ENCODE data around the gene FGF1. TPM values are rescaled to one million over a fixed set of nuclear protein-coding genes. Genes with fewer than 3 reads are reported as not detected.

Gene FGF1
- total RNA-seq, 6 experiments from 2014 or later, result 0.12 to 0.56 (median 0.42) TPM; not detected in 1

DNA sequence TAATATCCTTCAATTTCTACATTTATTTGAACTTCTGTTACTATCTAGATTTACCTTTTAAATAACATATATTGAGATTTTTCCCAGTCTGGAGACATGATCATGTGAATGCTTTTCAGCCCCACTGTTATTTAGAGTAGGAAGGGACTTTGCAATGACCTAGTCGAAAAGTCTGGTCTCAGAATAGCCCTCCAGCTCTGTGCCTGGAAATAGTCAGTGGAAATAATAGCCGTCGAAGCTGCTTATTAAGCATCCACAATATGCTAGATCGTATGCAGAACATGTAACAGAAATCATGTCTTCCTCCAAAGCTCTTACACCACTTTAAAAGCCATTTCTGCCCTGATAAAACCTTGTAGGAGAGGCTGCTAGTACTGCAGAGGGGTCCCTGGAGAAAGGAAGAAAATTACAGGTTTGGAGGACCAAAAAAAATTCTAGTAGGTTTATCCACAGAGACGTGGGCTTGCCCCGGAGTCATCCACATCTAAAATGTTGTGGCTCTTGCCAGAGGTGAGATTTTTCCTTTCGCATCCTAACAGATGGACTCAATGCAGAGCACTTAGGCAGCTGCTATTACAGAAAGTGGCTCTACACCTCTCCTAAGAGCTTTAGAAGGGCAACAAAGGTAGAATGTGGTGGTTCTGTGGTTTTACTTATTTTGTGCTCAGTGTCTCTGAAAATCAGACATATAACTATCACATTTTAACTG, 2.5 kb upstream of the FGF1 start:
- Histone ChIP-seq H3K4me3 (no peak overlapping the region), H3K4me1 (no peaks in the 10 kb centered on the region), H3K36me3 (no peaks in the 10 kb centered on the region), H3K27ac (no peak overlapping the region), H3K27me3 (no peaks in the 10 kb centered on the region), H3K9me3 (no peaks in the 10 kb centered on the region)
- ATAC-seq, result no peak
- TF ChIP-seq, protein P1, sequence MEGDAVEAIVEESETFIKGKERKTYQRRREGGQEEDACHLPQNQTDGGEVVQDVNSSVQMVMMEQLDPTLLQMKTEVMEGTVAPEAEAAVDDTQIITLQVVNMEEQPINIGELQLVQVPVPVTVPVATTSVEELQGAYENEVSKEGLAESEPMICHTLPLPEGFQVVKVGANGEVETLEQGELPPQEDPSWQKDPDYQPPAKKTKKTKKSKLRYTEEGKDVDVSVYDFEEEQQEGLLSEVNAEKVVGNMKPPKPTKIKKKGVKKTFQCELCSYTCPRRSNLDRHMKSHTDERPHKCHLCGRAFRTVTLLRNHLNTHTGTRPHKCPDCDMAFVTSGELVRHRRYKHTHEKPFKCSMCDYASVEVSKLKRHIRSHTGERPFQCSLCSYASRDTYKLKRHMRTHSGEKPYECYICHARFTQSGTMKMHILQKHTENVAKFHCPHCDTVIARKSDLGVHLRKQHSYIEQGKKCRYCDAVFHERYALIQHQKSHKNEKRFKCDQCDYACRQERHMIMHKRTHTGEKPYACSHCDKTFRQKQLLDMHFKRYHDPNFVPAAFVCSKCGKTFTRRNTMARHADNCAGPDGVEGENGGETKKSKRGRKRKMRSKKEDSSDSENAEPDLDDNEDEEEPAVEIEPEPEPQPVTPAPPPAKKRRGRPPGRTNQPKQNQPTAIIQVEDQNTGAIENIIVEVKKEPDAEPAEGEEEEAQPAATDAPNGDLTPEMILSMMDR (IDR thresholded peaks at IDR 0.05), result no peak
- no peak for TF ChIP-seq POLR2A (IDR thresholded peaks at IDR 0.05)
- WGBS (ENCODE audit: insufficient coverage, low coverage, low lambda C conversion rate, missing lambda C conversion rate), result 78% methylated on average over 7 of the region's 7 CpGs
- DNase-seq, result no peak
- intact Hi-C loops (cut with DNase I), result no loop called here

DNA sequence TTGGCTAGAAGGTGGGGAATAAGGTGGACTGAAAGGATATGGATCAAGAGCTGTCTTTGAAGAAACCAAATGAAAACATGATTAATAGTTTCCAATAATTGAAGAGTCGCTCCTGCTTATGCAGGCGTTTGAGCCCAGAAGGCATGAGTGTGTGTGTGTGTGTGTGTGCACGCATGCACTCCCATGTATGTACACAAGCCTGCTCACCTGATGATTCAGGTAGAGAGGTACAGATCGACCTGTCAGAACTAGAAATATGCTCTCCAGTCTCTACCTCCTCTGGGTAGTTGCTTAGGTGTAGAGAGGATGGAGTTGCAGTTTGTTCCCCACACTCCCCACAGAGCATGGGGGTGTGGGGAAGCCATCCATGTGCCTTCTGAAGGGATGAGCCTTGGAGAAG, 1.1 kb upstream of the FGF1 start:
- TF ChIP-seq, protein P1 (IDR thresholded peaks at IDR 0.05), result no peak
- TF ChIP-seq POLR2A (IDR thresholded peaks at IDR 0.05), result no peak
- Histone ChIP-seq H3K27me3 (no peaks in the 10 kb centered on the region), H3K36me3 (no peaks in the 10 kb centered on the region), H3K27ac (no peak overlapping the region), H3K4me1 (no peaks in the 10 kb centered on the region), H3K4me3 (no peak overlapping the region), H3K9me3 (no peaks in the 10 kb centered on the region)
- 90% methylated on average over 4 of the region's 4 CpGs for WGBS (ENCODE audit: insufficient coverage, low coverage, low lambda C conversion rate, missing lambda C conversion rate)
- intact Hi-C loops (cut with DNase I), result no loop called here
- ATAC-seq (no peak), DNase-seq (no peak)

DNA sequence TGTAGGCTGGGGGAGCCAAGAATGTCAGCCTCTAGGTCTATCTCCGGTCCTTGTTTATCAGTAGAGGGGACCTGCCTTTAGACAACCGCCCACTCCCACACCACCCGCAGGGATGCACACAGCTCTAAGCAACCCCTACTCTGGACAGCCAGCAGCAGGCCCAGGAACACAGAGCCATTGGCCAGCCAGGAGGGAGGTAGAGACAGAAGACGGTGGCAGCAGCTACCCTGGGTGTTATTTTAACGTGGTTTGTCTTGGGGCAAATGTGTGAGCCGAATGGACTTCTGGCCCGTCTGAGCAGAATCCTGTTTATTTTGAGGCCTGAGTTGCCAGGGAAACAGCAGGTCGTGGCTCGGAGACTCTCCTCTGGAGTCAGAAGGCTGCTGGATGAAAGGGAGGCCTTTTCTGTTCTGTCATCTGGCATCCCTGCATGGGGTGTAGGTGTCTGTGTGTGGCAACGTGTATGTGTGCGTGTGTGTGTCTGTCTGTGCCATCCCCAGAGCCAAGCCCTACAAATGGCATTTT, 382 bp upstream of the FGF1 start:
- 23% methylated on average over 4 of the region's 11 CpGs for WGBS (ENCODE audit: insufficient coverage, low coverage, low lambda C conversion rate, missing lambda C conversion rate)
- ATAC-seq (peak in 3 of 4 donors; percentile 23 to 49 (median 33)), DNase-seq (no peak)
- Histone ChIP-seq H3K27me3 (no peaks in the 10 kb centered on the region), H3K9me3 (no peaks in the 10 kb centered on the region), H3K27ac (no peak overlapping the region), H3K36me3 (no peaks in the 10 kb centered on the region), H3K4me3 (no peak overlapping the region), H3K4me1 (no peaks in the 10 kb centered on the region)
- TF ChIP-seq POLR2A (IDR thresholded peaks at IDR 0.05), result no peak
- TF ChIP-seq, protein P1 (IDR thresholded peaks at IDR 0.05), result no peak
- intact Hi-C loops (cut with DNase I), result no loop called here

DNA sequence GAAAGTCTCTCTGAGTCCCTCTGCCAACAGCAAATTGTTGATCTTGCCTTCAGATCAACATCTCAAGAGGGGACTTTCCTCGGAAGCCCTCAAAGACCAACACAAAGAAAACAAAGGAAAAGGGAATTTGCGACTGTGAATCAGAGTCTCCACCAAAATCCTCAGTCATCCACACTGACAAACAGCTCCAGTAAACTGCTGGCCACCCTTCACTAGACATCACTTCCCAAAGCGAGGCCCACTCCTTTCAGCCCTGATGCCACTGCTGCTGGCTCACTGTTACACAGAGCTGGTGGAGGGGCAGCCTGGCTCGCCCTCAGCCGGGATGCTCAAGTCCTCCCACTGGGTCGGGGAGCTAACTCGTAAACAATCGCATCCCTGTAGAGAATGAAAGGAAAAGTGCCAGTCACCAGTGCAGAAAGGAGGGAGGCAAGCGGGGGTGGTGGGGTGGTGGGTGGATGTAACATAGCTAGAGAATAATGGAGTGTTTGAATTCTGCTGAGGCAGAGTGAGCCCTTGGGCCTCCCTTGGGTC, 1.3 kb downstream of the FGF1 start:
- H3K27ac ChIP-seq, result no peak overlapping the region
- H3K4me3 ChIP-seq, result no peak overlapping the region
- ATAC-seq (no peak), DNase-seq (no peak)
- 60% methylated on average over 6 of the region's 9 CpGs for WGBS (ENCODE audit: insufficient coverage, low coverage, low lambda C conversion rate, missing lambda C conversion rate)
- no peaks in the 10 kb centered on the region for H3K9me3 ChIP-seq
- no peak for TF ChIP-seq POLR2A (IDR thresholded peaks at IDR 0.05)
- TF ChIP-seq, protein P1 (IDR thresholded peaks at IDR 0.05), result no peak
- no peaks in the 10 kb centered on the region for H3K27me3 ChIP-seq
- H3K4me1 ChIP-seq, result no peaks in the 10 kb centered on the region
- H3K36me3 ChIP-seq, result no peaks in the 10 kb centered on the region
- intact Hi-C loops (cut with DNase I), result no loop called here
